MM.1S (cell line): Measurements from ENCODE around the gene DMAC2.

Source experiments
- DNase-seq: peaks from one replicate; pipeline ENCODE4 v3.0.0-alpha.2; 2015
- H2AFZ ChIP-seq: fragments of 300-600 bp; sonication (generic); 2 replicates; pipeline ENCODE4 v1.6.0; 2016; ENCODE audit warnings: antibody characterized with exemption, low read length
- H3F3A ChIP-seq: fragments of 300-600 bp; sonication (generic); 2 replicates; pipeline ENCODE4 v1.6.1; 2016; ENCODE audit warnings: mild to moderate bottlenecking, antibody characterized with exemption, low read length, moderate library complexity, mixed read lengths; ENCODE audit not compliant: insufficient read depth
- H3K27ac ChIP-seq: fragments of 300-600 bp; sonication (generic); 2 replicates; pipeline ENCODE4 v1.5.1; 2016; ENCODE audit warnings: mild to moderate bottlenecking, low read length
- H3K27me3 ChIP-seq: fragments of 300-600 bp; sonication (generic); replicated peaks from 2 replicates; pipeline ENCODE4 v1.6.0; 2016; ENCODE audit warnings: low read length; ENCODE audit not compliant: insufficient read depth
- H3K36me3 ChIP-seq: fragments of 300-600 bp; sonication (generic); replicated peaks from 2 replicates; pipeline ENCODE4 v1.6.1; 2016; ENCODE audit warnings: mild to moderate bottlenecking, low read length, mixed read lengths; ENCODE audit not compliant: insufficient read depth
- H3K4me1 ChIP-seq: fragments of 300-600 bp; sonication (generic); 2 replicates; pipeline ENCODE4 v1.6.1; 2016; ENCODE audit warnings: low read length, mixed read lengths
- H3K4me2 ChIP-seq: fragments of 300-600 bp; sonication (generic); 2 replicates; pipeline ENCODE4 v1.6.0; 2016; ENCODE audit warnings: low read depth, low read length
- H3K4me3 ChIP-seq: fragments of 300-600 bp; sonication (generic); 2 replicates; pipeline ENCODE4 v1.5.1; 2016; ENCODE audit warnings: low read length, mixed read lengths
- H3K79me2 ChIP-seq: fragments of 300-600 bp; sonication (generic); 2 replicates; pipeline ENCODE4 v1.6.1; 2016; ENCODE audit warnings: mixed run types, low read length, mixed read lengths
- H3K9ac ChIP-seq: fragments of 300-600 bp; sonication (generic); 2 replicates; pipeline ENCODE4 v1.6.1; 2016; ENCODE audit warnings: low read length, mixed read lengths
- H3K9me2 ChIP-seq: fragments of 300-600 bp; sonication (generic); replicated peaks from 2 replicates; pipeline ENCODE4 v1.6.1; 2016; ENCODE audit warnings: mild to moderate bottlenecking, low read length, mixed read lengths; ENCODE audit not compliant: insufficient read depth
- H3K9me3 ChIP-seq: fragments of 300-600 bp; sonication (generic); replicated peaks from 2 replicates; pipeline ENCODE4 v1.6.1; 2016; ENCODE audit warnings: mild to moderate bottlenecking, low read length, mixed read lengths; ENCODE audit not compliant: insufficient read depth
- H4K20me1 ChIP-seq: fragments of 300-600 bp; sonication (generic); 2 replicates; pipeline ENCODE4 v1.6.1; 2016; ENCODE audit warnings: mild to moderate bottlenecking, low read length, moderate library complexity, mixed read lengths; ENCODE audit not compliant: insufficient read depth
- EZH2 ChIP-seq: fragments of 300-600 bp; sonication (generic); optimal IDR thresholded peaks from 2 replicates; pipeline ENCODE3; 2017; ENCODE audit warnings: low read depth, mild to moderate bottlenecking, antibody characterized with exemption, low read length, mixed read lengths
- EZH2phosphoT487 ChIP-seq: fragments of 300-600 bp; sonication (generic); IDR thresholded peaks from 2 replicates; pipeline ENCODE4 v1.6.1; 2018; ENCODE audit warnings: antibody characterized with exemption, low read length
- TF ChIP-seq, protein P1 (sequence below): fragments of 300-600 bp; sonication (generic); IDR thresholded peaks from 2 replicates; pipeline ENCODE4 v1.5.1; 2016; ENCODE audit warnings: antibody characterized with exemption, low read length, mixed read lengths

The DMAC2 gene

DNA sequence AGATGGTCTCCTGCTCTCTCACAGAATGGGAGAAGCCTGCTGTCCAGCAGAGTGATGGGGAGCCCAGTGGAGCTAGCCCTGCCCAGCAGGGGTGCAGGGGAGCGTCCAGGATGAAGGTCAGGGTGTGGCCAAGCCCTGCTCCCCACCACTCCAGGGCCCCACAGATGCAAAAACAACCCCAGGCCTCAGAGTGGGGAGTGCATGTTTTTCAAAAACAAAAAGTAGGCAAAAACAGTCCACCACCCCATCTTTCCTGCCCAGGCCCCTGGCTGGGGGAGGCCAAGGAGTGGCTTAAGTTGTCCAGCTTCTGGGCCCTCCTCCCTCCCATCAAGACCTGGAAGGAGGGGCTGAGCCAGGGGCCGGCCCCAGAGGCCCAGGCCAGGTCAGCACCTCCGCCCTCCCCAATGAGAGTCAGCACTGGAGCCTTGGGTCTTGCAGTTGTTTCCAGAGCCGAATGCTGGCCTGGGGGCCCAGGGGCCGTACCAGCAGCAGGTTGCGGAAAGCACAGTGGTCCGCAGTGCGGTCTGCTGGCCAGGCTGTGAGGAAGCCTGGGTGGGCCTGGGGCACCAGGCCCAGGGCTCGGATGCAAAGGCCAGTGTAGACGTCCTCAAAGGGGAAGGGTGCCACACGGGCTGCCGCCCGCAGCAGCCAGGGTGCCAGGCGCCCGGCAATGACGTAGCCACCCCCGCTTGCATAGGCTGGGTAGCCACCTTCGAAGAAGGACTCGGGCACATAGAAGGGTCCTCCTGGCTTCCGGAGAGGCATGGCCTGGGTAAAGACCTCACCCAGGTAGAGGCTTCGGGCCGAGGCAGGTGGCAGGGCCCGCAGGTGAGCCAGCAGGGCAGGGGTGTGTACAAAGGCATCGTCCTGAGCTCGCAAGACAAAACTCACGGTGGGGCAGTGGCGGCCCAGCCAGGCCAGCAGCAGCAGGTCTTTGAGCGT, 14.3 kb downstream of the DMAC2 start:
- Histone ChIP-seq H3K36me3 (no peaks in the 10 kb centered on the region), H4K20me1 (no peaks in the 10 kb centered on the region), H3K27ac (no peak overlapping the region), H2AFZ (no peak overlapping the region), H3K27me3 (no peaks in the 10 kb centered on the region), H3K4me2 (no peak overlapping the region), H3K9me2 (no peaks in the 10 kb centered on the region), H3K79me2 (no peaks in the 10 kb centered on the region), H3K9ac (no peak overlapping the region), H3K4me3 (no peak overlapping the region), H3F3A (no peaks in the 10 kb centered on the region), H3K9me3 (no peaks in the 10 kb centered on the region), H3K4me1 (no peaks in the 10 kb centered on the region)
- no peak for DNase-seq
- TF ChIP-seq EZH2phosphoT487: no peak
- TF ChIP-seq EZH2: no peak
- TF ChIP-seq, protein P1, sequence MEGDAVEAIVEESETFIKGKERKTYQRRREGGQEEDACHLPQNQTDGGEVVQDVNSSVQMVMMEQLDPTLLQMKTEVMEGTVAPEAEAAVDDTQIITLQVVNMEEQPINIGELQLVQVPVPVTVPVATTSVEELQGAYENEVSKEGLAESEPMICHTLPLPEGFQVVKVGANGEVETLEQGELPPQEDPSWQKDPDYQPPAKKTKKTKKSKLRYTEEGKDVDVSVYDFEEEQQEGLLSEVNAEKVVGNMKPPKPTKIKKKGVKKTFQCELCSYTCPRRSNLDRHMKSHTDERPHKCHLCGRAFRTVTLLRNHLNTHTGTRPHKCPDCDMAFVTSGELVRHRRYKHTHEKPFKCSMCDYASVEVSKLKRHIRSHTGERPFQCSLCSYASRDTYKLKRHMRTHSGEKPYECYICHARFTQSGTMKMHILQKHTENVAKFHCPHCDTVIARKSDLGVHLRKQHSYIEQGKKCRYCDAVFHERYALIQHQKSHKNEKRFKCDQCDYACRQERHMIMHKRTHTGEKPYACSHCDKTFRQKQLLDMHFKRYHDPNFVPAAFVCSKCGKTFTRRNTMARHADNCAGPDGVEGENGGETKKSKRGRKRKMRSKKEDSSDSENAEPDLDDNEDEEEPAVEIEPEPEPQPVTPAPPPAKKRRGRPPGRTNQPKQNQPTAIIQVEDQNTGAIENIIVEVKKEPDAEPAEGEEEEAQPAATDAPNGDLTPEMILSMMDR: no peak

DNA sequence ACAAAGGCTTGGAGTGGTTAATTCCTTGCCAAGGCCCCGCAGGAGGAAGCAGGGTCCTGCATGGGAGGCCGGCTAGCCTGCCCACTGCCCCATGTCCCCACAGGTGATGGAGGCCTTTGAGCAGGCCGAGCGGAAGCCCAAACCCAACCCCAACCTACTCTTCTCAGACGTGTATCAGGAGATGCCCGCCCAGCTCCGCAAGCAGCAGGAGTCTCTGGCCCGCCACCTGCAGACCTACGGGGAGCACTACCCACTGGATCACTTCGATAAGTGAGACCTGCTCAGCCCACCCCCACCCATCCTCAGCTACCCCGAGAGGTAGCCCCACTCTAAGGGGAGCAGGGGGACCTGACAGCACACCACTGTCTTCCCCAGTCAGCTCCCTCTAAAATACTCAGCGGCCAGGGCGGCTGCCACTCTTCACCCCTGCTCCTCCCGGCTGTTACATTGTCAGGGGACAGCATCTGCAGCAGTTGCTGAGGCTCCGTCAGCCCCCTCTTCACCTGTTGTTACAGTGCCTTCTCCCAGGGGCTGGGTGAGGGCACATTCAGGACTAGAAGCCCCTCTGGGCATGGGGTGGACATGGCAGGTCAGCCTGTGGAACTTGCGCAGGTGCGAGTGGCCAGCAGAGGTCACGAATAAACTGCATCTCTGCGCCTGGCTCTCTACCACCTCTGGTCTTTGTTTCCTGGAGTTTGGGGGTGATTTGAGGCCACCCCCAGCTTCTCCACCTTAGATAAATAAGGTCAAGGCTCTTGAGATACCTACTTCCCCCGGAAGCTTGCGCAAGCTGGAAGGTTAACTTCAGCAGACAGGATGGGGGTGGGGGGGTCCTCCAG, 15.2 kb downstream of the DMAC2 start:
- no peaks in the 10 kb centered on the region for H3K79me2 ChIP-seq
- H3K36me3 ChIP-seq: no peaks in the 10 kb centered on the region
- no peak for DNase-seq
- no peaks in the 10 kb centered on the region for H3K9me3 ChIP-seq
- H3K4me1 ChIP-seq: no peaks in the 10 kb centered on the region
- H4K20me1 ChIP-seq: no peaks in the 10 kb centered on the region
- TF ChIP-seq, protein P1: no peak
- no peak for TF ChIP-seq EZH2
- no peak for TF ChIP-seq EZH2phosphoT487
- H3K9me2 ChIP-seq: no peaks in the 10 kb centered on the region
- H3K4me2 ChIP-seq: no peak overlapping the region
- H3K27ac ChIP-seq: no peak overlapping the region
- H3K4me3 ChIP-seq: no peak overlapping the region
- H3F3A ChIP-seq: no peaks in the 10 kb centered on the region
- H3K9ac ChIP-seq: no peak overlapping the region
- H3K27me3 ChIP-seq: no peaks in the 10 kb centered on the region
- no peak overlapping the region for H2AFZ ChIP-seq

DNA sequence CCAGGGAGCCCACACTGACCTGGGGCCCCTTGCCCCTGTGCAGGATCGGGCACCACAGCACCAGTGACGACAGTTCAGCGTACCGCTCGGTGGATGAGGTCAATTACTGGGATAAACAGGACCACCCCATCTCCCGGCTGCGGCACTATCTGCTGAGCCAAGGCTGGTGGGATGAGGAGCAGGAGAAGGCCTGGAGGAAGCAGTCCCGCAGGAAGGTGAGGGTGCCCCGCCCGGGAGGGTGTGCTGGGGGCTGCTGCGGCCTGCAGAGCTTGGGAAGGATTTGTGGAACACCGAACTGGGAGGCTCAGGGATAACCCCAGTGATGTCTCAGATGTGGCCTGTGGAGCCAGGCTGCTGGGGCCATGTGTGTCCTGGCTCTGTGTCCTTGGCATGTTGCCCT, 16.8 kb downstream of the DMAC2 start:
- Histone ChIP-seq H3K4me1 (no peaks in the 10 kb centered on the region), H3K27me3 (no peaks in the 10 kb centered on the region), H4K20me1 (no peaks in the 10 kb centered on the region), H3K9me3 (no peaks in the 10 kb centered on the region), H3K36me3 (no peaks in the 10 kb centered on the region), H3K27ac (no peak overlapping the region), H2AFZ (no peak overlapping the region), H3F3A (no peaks in the 10 kb centered on the region), H3K9ac (no peak overlapping the region), H3K4me3 (no peak overlapping the region), H3K9me2 (no peaks in the 10 kb centered on the region), H3K79me2 (no peaks in the 10 kb centered on the region), H3K4me2 (no peak overlapping the region)
- no peak for TF ChIP-seq EZH2
- TF ChIP-seq, protein P1: no peak
- TF ChIP-seq EZH2phosphoT487: no peak
- no peak for DNase-seq
